Chondrocyte (in vitro differentiated cells): ENCODE results near the gene LRP10. TPM values are rescaled to one million over a fixed set of nuclear protein-coding genes. Genes with fewer than 3 reads are reported as not detected.
A peak's percentile ranks its signal among the peaks of the same experiment; 100 is the strongest.
"Not testable (repeated sequence)": the region's sequence is repeated elsewhere in the genome, so short reads cannot be mapped to it uniquely, and the experiment has no call there.

Experiments
- DNase-seq: peaks from one replicate; pipeline ENCODE4 v3.0.0; 2021; ENCODE audit warnings: mixed read lengths, low spot score
- H3K27ac Mint-ChIP-seq: one replicate; pipeline ENCODE4 v1.8.0; 2021; ENCODE audit warnings: mild to moderate bottlenecking, moderate library complexity, mixed read lengths; ENCODE audit not compliant: unreplicated experiment
- H3K27me3 Mint-ChIP-seq: 2 replicates; pipeline ENCODE4 v1.8.0; 2021; ENCODE audit warnings: low read depth, mixed read lengths
- H3K36me3 Mint-ChIP-seq: 2 replicates; pipeline ENCODE4 v1.8.0; 2021; ENCODE audit warnings: low read depth, mixed read lengths
- H3K4me1 Mint-ChIP-seq: 2 replicates; pipeline ENCODE4 v1.8.0; 2021; ENCODE audit warnings: low read depth, mild to moderate bottlenecking, mixed read lengths
- H3K4me3 Mint-ChIP-seq: one replicate; pipeline ENCODE4 v1.8.0; 2021; ENCODE audit warnings: mild to moderate bottlenecking, moderate library complexity, mixed read lengths; ENCODE audit not compliant: unreplicated experiment
- H3K9me3 Mint-ChIP-seq: 2 replicates; pipeline ENCODE4 v1.8.0; 2021; ENCODE audit warnings: low read depth, mixed read lengths
- total RNA-seq: library from RNA; stranded (reverse); gene quantifications from 3 replicates; pipeline ENCODE4 v1.2.1, GENCODE V29; 2021
- TF ChIP-seq, protein P1 (sequence below): fragments of 200-600 bp; sonication (generic); IDR thresholded peaks from 2 replicates; pipeline ENCODE4 v1.5.0; 2021; ENCODE audit warnings: antibody characterized with exemption, mild to moderate bottlenecking, moderate library complexity

LRP10 gene
- total RNA-seq, 1 donor from 2014 or later, result 167 TPM

GRCh38 chr14:22906073-22906472 lies 34.5 kb downstream of the LRP10 start:
- TF ChIP-seq, protein P1, sequence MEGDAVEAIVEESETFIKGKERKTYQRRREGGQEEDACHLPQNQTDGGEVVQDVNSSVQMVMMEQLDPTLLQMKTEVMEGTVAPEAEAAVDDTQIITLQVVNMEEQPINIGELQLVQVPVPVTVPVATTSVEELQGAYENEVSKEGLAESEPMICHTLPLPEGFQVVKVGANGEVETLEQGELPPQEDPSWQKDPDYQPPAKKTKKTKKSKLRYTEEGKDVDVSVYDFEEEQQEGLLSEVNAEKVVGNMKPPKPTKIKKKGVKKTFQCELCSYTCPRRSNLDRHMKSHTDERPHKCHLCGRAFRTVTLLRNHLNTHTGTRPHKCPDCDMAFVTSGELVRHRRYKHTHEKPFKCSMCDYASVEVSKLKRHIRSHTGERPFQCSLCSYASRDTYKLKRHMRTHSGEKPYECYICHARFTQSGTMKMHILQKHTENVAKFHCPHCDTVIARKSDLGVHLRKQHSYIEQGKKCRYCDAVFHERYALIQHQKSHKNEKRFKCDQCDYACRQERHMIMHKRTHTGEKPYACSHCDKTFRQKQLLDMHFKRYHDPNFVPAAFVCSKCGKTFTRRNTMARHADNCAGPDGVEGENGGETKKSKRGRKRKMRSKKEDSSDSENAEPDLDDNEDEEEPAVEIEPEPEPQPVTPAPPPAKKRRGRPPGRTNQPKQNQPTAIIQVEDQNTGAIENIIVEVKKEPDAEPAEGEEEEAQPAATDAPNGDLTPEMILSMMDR, result no peak
- Mint-ChIP-seq H3K36me3 (peaks cover 44% of the 10 kb centered on the region), H3K27me3 (no peaks in the 10 kb centered on the region), H3K4me3 (no peak overlapping the region), H3K9me3 (no peaks in the 10 kb centered on the region), H3K27ac (no peak overlapping the region), H3K4me1 (no peaks in the 10 kb centered on the region)
- DNase-seq, result no peak

- no peak for DNase-seq
- no peak overlapping the region for H3K27ac Mint-ChIP-seq
These were observed 35.9 kb downstream of the LRP10 start for GRCh38 chr14:22907429-22907828.

GRCh38 chr14:22908601-22909000 lies 37.1 kb downstream of the LRP10 start:
- no peak overlapping the region for H3K27ac Mint-ChIP-seq
- H3K9me3 Mint-ChIP-seq, result no peaks in the 10 kb centered on the region
- no peak for DNase-seq
- H3K27me3 Mint-ChIP-seq, result no peaks in the 10 kb centered on the region
- no peak overlapping the region for H3K4me3 Mint-ChIP-seq
- peaks cover 33% of the 10 kb centered on the region for H3K36me3 Mint-ChIP-seq
- TF ChIP-seq, protein P1, result no peak
- peaks cover 4% of the 10 kb centered on the region for H3K4me1 Mint-ChIP-seq

More at GRCh38 chr14:22907429-22907828, 35.9 kb downstream of the LRP10 start:
- Mint-ChIP-seq H3K27me3 (no peaks in the 10 kb centered on the region), H3K36me3 (peaks cover 37% of the 10 kb centered on the region), H3K4me1 (peaks cover 3% of the 10 kb centered on the region), H3K4me3 (no peak overlapping the region), H3K9me3 (no peaks in the 10 kb centered on the region)
- TF ChIP-seq, protein P1, result no peak

DNA sequence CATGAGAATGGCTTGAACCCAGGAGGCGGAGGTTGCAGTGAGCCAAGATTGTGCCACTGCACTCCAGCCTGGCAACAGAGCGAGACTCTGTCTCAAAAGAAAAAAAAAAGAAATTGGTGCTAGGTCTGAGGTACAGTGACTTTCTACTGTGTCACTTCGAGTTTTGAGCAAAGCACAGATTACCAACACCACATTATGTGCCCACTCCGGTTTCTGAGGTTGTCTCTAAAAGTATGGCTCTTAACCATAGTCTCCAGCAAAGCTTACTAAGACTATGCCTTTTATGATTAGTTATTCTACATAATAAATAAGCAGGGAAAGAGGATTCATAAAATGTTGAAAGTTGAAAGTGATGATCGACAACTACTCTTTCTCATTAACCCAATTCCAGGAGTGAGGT lies 39.4 kb downstream of the LRP10 start:
- H3K4me3 Mint-ChIP-seq, result no peak overlapping the region
- H3K4me1 Mint-ChIP-seq, result peaks cover 4% of the 10 kb centered on the region
- H3K9me3 Mint-ChIP-seq, result no peaks in the 10 kb centered on the region
- H3K27me3 Mint-ChIP-seq, result no peaks in the 10 kb centered on the region
- DNase-seq, result no peak
- TF ChIP-seq, protein P1, result no peak
- H3K27ac Mint-ChIP-seq, result no peak overlapping the region
- peaks cover 17% of the 10 kb centered on the region for H3K36me3 Mint-ChIP-seq

GRCh38 chr14:22914836-22915235 lies 43.3 kb downstream of the LRP10 start:
- not testable (repeated sequence) for H3K9me3 Mint-ChIP-seq, DNase-seq, H3K4me3 Mint-ChIP-seq, H3K27ac Mint-ChIP-seq, H3K36me3 Mint-ChIP-seq, H3K27me3 Mint-ChIP-seq
- H3K4me1 Mint-ChIP-seq, result peaks cover 34% of the 10 kb centered on the region

DNA sequence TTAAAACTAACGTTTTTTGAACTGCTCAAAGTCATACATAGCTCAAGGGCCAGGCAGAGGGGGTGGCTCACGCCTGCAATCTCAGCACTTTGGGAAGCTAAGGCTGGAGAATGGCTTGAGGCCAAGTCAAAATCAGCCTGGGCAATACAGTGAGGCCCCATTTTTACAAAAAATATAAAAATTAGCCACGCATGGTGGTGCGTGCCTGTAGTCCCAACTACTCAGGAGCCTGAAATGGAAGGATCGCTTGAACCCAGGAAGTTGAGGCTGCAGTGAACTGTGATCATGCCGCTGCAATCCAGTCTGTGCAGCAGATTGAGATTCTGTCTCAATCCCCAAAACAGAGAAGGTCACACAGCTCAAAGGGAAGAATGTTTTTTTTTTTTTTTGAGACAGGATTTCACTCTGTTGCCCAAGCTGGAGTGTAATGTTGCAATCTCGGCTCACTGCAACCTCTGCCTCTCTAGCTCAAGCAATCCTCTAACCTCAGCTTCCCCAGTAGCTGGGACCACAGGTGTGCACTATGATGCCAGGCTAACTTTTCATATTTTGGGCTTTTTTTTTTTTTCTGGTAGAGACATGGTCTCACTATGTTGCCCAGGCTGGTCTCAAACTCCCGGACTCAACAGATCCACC lies 44.5 kb downstream of the LRP10 start:
- Mint-ChIP-seq H3K4me1 (peaks cover 34% of the 10 kb centered on the region), H3K36me3 (peaks cover 5% of the 10 kb centered on the region), H3K4me3 (no peak overlapping the region), H3K9me3 (no peaks in the 10 kb centered on the region), H3K27ac (peak overlapping the region; percentile 45), H3K27me3 (no peaks in the 10 kb centered on the region)
- TF ChIP-seq, protein P1, result no peak
- DNase-seq, result no peak
